GM13976 (cell line): ENCODE data around the gene MRPL39.
A peak's percentile ranks its signal among the peaks of the same experiment; 100 is the strongest.
"Not testable (repeated sequence)": the region's sequence is repeated elsewhere in the genome, so short reads cannot be mapped to it uniquely, and the experiment has no call there.

Experiments
- DNase-seq: peaks from one replicate; pipeline ENCODE4 v3.0.0; 2012; ENCODE audit warnings: low spot score
- in situ Hi-C: fragments of 300-500 bp; cut with MboI; formaldehyde crosslinking; loops from one replicate; pipeline ENCODE4 v1.12.0; 2022; ENCODE audit warnings: low sequenced_read_pairs, mixed read lengths, inconsistent platforms; ENCODE audit not compliant: unreplicated experiment
- TF ChIP-seq, protein P1 (sequence below): IDR thresholded peaks from 2 replicates; pipeline ENCODE4 v1.5.1; 2012; ENCODE audit warnings: borderline replicate concordance, mild to moderate bottlenecking; ENCODE audit not compliant: insufficient read depth; ENCODE audit errors: extremely low read depth, missing control alignments, control extremely low read depth

Gene MRPL39

DNA sequence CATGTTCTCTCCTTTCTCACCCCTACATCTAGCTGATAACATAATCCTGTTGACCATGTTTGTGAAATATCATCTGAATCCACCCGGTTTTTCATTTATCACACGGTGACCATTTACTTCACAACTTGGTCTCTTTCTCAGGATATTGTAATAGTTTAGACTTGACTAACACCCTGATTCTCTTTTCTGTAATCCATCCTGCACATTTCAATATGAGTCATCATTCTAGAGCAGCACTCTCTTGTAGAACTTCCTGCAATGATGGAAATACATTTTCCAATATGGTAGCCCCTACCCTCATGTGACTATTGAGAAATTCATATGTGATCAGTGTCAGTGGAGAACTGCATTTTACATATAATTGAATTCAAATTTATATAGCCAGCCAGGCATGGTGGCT, 29.4 kb upstream of the MRPL39 start:
- peak; percentile 35 for DNase-seq
- TF ChIP-seq, protein P1, sequence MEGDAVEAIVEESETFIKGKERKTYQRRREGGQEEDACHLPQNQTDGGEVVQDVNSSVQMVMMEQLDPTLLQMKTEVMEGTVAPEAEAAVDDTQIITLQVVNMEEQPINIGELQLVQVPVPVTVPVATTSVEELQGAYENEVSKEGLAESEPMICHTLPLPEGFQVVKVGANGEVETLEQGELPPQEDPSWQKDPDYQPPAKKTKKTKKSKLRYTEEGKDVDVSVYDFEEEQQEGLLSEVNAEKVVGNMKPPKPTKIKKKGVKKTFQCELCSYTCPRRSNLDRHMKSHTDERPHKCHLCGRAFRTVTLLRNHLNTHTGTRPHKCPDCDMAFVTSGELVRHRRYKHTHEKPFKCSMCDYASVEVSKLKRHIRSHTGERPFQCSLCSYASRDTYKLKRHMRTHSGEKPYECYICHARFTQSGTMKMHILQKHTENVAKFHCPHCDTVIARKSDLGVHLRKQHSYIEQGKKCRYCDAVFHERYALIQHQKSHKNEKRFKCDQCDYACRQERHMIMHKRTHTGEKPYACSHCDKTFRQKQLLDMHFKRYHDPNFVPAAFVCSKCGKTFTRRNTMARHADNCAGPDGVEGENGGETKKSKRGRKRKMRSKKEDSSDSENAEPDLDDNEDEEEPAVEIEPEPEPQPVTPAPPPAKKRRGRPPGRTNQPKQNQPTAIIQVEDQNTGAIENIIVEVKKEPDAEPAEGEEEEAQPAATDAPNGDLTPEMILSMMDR, result no peak
- in situ Hi-C loops, result no loop called here

GRCh38 chr21:25635310-25635709, 28.0 kb upstream of the MRPL39 start:
- in situ Hi-C loops, result no loop called here
- no peak for DNase-seq
- TF ChIP-seq, protein P1, result no peak

GRCh38 chr21:25632296-25632695, 25.0 kb upstream of the MRPL39 start:
- TF ChIP-seq, protein P1, result no peak
- in situ Hi-C loops, result no loop called here
- no peak for DNase-seq

DNA sequence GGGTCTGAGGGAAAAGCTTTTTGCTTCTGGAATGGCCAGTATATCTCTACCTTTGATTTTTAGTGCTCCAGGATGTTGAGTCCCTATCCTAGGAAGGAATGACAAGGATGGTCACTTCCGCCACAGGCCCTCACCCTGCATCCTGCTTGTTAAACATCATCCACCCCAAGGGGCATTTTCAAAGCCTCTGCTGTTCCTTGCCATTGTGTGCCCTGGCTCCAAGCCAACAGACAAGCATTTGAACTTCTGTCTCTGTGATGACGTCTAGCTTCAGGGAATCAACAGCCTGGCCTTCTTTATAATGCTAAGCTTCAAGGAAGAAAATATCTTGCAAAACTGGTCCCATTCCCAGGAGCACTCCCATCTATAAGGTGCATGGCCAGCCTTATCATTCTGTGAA, 19.5 kb upstream of the MRPL39 start:
- TF ChIP-seq, protein P1, result no peak
- DNase-seq, result no peak
- in situ Hi-C loops, result no loop called here

DNA sequence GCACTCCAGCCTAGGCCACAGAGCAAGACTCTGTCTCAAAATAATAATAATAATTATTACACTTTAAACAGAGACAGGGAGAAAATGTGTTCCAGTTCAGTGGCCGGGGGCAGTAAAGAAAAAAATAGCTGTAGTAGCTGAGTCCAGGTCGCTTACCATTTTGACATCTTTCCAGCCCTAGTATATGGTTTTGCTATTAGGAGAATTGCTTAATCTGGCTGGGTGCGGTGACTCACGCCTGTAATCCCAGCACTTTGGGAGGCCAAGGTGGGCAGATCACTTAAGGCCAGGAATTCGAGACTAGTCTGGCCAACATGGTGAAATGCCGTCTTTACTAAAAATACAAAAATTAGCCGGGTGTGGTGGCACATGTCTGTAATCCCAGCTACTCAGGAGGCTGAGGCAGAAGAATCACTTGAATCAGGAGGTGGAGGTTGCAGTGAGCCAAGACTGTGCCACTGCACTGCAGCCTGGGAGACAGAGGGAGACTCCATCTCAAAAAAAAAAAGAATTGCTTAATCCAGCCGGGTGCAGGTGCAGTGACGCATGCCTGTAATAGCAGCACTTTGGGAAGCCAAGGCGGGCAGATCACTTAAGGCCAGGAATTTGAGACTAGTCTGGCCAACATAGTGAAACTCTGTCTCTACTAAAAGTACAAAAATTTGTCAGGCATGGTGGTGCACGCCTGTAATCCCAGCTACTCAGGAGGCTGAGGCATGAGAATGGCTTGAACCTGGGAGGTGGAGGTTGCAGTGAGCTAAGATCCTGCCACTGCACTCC, 18.7 kb upstream of the MRPL39 start:
- DNase-seq, result not testable (repeated sequence)

DNA sequence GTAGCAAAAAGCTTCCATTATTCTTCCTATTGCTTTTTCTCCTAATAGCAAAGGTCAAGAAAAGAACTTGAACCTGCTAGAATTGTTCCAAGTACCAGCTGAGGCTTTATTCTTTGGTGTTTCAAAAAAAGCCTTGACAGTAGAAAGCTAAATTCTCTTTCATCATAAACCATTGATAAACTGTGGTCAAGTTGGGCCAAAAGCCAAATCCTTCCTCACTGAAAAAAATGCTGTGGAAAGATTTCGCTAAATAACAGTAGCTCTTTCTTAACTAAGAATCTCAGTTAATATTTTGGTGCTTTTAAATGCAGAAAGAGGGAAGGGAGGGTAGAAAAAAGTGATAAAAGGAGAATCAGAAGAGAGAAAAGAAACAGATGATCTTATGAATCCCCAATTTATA, 17.8 kb upstream of the MRPL39 start:
- DNase-seq, result no peak
- in situ Hi-C loops, result no loop called here
- TF ChIP-seq, protein P1, result no peak

More for the DNA sequence above, 18.7 kb upstream of the MRPL39 start:
- in situ Hi-C loops, result not testable (repeated sequence)

GRCh38 chr21:25624511-25624910, 17.2 kb upstream of the MRPL39 start:
- DNase-seq, result no peak
- TF ChIP-seq, protein P1, result no peak
- in situ Hi-C loops, result loop anchor here (25.0 kb wide), 2 partner anchors 238 to 538 kb away; partner anchors contain the start of gene APP
